Measurements from ENCODE around the gene GMDS. TPM values are rescaled to one million over a fixed set of nuclear protein-coding genes. Genes with fewer than 3 reads are reported as not detected.

Gene GMDS
- total RNA-seq, 1 experiment from 2014 or later: 35.0 TPM

- TF ChIP-seq ZNF396 (CRISPR knock-in tag; IDR thresholded peaks at IDR 0.05; ENCODE audit: borderline replicate concordance) (no peak), MYBL2 (CRISPR knock-in tag; IDR thresholded peaks at IDR 0.05) (no peak)
These were observed 216.1 kb downstream of the GMDS start (continued) for GRCh38 chr6:2029130-2029794.

- H3K4me1 Mint-ChIP-seq: peaks cover 50% of the 10 kb centered on the region
- CTCF ChIA-PET: no interaction called here
- ATAC-seq (no peak), DNase-seq (ENCODE audit: low spot score) (no peak)
- H3K27ac Mint-ChIP-seq: no peak overlapping the region
- no peak overlapping the region for H3K4me3 Mint-ChIP-seq
- no peaks in the 10 kb centered on the region for H3K36me3 Mint-ChIP-seq
- no peaks in the 10 kb centered on the region for H3K9me3 Mint-ChIP-seq
- POLR2A ChIA-PET: no interaction called here
- TF ChIP-seq RELA (CRISPR knock-in tag; IDR thresholded peaks at IDR 0.05; ENCODE audit: borderline replicate concordance) (no peak), ARID4B (CRISPR knock-in tag; IDR thresholded peaks at IDR 0.05; ENCODE audit: borderline replicate concordance) (no peak), ZNF317 (CRISPR knock-in tag; IDR thresholded peaks at IDR 0.05; ENCODE audit: borderline replicate concordance, low read depth) (no peak), ZNF423 (CRISPR knock-in tag; IDR thresholded peaks at IDR 0.05) (no peak), ZNF219 (CRISPR knock-in tag; IDR thresholded peaks at IDR 0.05; ENCODE audit: borderline replicate concordance) (no peak)
- no peaks in the 10 kb centered on the region for H3K27me3 Mint-ChIP-seq (ENCODE audit: low read depth)
These were observed 216.9 kb downstream of the GMDS start for GRCh38 chr6:2028457-2029038.

- DNase-seq (ENCODE audit: low spot score): no peak
- Mint-ChIP-seq H3K9me3 (no peaks in the 10 kb centered on the region), H3K36me3 (no peaks in the 10 kb centered on the region), H3K4me1 (peaks cover 51% of the 10 kb centered on the region), H3K4me3 (no peak overlapping the region), H3K27ac (peak overlapping the region; percentile 64; the same call in 1 of the 2 replicates), H3K27me3 (ENCODE audit: low read depth) (no peaks in the 10 kb centered on the region)
- ChIA-PET CTCF (no interaction called here), POLR2A (no interaction called here)
- no peak for TF ChIP-seq FOXK1 (CRISPR knock-in tag; IDR thresholded peaks at IDR 0.05)
- TF ChIP-seq MAX (CRISPR knock-in tag; IDR thresholded peaks at IDR 0.05): no peak
- TF ChIP-seq FOXP4 (CRISPR knock-in tag; IDR thresholded peaks at IDR 0.05): no peak
- TF ChIP-seq, protein P1, sequence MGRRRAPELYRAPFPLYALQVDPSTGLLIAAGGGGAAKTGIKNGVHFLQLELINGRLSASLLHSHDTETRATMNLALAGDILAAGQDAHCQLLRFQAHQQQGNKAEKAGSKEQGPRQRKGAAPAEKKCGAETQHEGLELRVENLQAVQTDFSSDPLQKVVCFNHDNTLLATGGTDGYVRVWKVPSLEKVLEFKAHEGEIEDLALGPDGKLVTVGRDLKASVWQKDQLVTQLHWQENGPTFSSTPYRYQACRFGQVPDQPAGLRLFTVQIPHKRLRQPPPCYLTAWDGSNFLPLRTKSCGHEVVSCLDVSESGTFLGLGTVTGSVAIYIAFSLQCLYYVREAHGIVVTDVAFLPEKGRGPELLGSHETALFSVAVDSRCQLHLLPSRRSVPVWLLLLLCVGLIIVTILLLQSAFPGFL (CRISPR knock-in tag; IDR thresholded peaks at IDR 0.05; ENCODE audit: borderline replicate concordance): no peak
- no peak for TF ChIP-seq MXD4 (CRISPR knock-in tag; IDR thresholded peaks at IDR 0.05; ENCODE audit: borderline replicate concordance)
- TF ChIP-seq NFE2L1 (CRISPR knock-in tag; IDR thresholded peaks at IDR 0.05): no peak
- TF ChIP-seq ATF6 (CRISPR knock-in tag; IDR thresholded peaks at IDR 0.05): no peak
- no peak for ATAC-seq
These were observed 219.3 kb downstream of the GMDS start for GRCh38 chr6:2026133-2026532.

All from WTC11 (cell line).